Thoracic aorta (tissue), 2 donors: ENCODE data around the gene AQP10. TPM values are rescaled to one million over a fixed set of nuclear protein-coding genes. Genes with fewer than 3 reads are reported as not detected.

Source experiments
- ATAC-seq: fragments of 150-250 bp; one replicate; pipeline ENCODE4 v1.8.0; 2017; ENCODE audit warnings: low read depth; ENCODE audit not compliant: insufficient number of reproducible peaks, low FRiP score
- DNase-seq: peaks from one replicate; pipeline ENCODE4 v3.0.0-alpha.2; 2020; ENCODE audit warnings: low spot score
- H3K27ac ChIP-seq, 2 donors: fragments of 200-600 bp; sonication (generic); 1 replicate in 1 of 2; 2 replicates in 1 of 2; pipeline ENCODE4 v1.5.1; 2016; ENCODE audit warnings: mild to moderate bottlenecking in 2 of 2, moderate library complexity in 2 of 2
- H3K27me3 ChIP-seq: fragments of 200-600 bp; sonication (generic); replicated peaks from 2 replicates; pipeline ENCODE4 v1.6.0; 2016; ENCODE audit warnings: mild to moderate bottlenecking; ENCODE audit not compliant: insufficient read depth
- H3K36me3 ChIP-seq: fragments of 200-600 bp; sonication (generic); one replicate; pipeline ENCODE4 v1.5.1; 2016
- H3K4me1 ChIP-seq, 2 donors: fragments of 200-600 bp; sonication (generic); 1 replicate in 1 of 2; 2 replicates in 1 of 2; pipeline versions ENCODE4 v1.5.1 to v1.6.0; 2016; ENCODE audit warnings: low read depth in 2 of 2, mild to moderate bottlenecking in 1 of 2; ENCODE audit not compliant: control insufficient read depth in 1 of 2
- H3K4me3 ChIP-seq: fragments of 200-600 bp; sonication (generic); 2 replicates; pipeline ENCODE4 v1.5.1; 2016; ENCODE audit warnings: mild to moderate bottlenecking
- H3K9me3 ChIP-seq: fragments of 200-600 bp; sonication (generic); 2 replicates; pipeline ENCODE4 v1.5.1; 2016
- total RNA-seq, 2 donors: library from RNA; depleted of rRNA; stranded (reverse); fragments of >200 nt; gene quantifications; one replicate each; pipeline versions ENCODE4 v1.1.0 to v1.2.3, GENCODE V29; 2016
- TF ChIP-seq, protein P1 (sequence below): fragments of 200-600 bp; sonication (generic); IDR thresholded peaks from one replicate; pipeline ENCODE4 v1.5.1; 2019; ENCODE audit warnings: antibody characterized with exemption

AQP10 gene
- total RNA-seq, 2 donors from 2014 or later = not detected

DNA sequence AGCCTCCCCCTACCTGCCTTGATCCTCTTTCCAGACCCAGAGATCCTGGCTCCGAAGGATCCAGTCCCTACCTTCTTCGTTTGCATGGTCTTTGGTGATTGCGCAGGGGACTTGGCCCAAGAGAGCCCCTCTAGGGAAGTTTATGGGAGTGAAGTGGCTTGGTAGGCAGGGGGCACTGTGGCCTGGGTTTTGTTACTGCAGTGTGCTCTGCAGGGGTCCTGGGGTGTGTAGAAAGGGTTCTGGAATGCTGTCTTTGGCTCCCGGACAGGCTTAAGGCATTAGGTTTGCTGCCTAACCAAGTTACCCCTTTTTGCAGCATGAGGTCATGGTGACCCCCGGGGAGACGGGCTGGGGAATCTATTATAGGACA is 8.2 kb downstream of the AQP10 start:
- H3K4me3 ChIP-seq = peak overlapping the region; percentile 93
- H3K9me3 ChIP-seq = no peaks in the 10 kb centered on the region
- H3K27me3 ChIP-seq = no peaks in the 10 kb centered on the region
- ATAC-seq (no peak), DNase-seq (no peak)
- peaks cover 24 to 30% of the 10 kb centered on the region in 2 donors for H3K4me1 ChIP-seq
- peaks cover 36% of the 10 kb centered on the region for H3K36me3 ChIP-seq
- H3K27ac ChIP-seq = peak overlapping the region; percentile 78 to 100
- TF ChIP-seq, protein P1, sequence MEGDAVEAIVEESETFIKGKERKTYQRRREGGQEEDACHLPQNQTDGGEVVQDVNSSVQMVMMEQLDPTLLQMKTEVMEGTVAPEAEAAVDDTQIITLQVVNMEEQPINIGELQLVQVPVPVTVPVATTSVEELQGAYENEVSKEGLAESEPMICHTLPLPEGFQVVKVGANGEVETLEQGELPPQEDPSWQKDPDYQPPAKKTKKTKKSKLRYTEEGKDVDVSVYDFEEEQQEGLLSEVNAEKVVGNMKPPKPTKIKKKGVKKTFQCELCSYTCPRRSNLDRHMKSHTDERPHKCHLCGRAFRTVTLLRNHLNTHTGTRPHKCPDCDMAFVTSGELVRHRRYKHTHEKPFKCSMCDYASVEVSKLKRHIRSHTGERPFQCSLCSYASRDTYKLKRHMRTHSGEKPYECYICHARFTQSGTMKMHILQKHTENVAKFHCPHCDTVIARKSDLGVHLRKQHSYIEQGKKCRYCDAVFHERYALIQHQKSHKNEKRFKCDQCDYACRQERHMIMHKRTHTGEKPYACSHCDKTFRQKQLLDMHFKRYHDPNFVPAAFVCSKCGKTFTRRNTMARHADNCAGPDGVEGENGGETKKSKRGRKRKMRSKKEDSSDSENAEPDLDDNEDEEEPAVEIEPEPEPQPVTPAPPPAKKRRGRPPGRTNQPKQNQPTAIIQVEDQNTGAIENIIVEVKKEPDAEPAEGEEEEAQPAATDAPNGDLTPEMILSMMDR = no peak

DNA sequence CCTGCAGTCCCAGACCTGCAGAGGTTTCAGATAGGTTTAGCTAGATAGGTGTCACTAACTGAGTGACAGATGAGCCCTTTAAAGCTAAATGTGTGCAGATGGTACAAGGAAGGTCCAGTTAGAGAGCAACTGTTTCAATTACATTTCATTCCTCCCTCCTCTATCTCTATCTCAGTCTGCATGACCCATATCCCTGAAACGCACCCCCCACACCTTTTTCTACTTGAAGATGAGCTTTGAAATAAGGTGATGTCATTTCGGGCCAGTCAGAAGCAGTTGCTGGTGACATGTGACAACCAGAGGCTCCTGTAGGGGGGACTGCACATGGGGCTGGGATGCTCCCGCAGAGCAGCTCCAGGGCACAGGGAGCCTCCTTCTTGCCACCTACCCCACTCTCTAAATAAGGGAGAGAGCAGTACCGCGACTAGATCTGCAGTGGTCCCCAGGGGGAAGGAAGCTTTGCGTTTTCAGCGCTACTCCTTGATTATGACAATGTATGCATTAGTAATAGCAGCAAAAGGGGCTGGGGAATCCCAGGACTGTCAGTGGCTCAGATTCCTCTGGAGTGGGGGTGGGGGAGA is 8.7 kb downstream of the AQP10 start:
- no peak for ATAC-seq

DNA sequence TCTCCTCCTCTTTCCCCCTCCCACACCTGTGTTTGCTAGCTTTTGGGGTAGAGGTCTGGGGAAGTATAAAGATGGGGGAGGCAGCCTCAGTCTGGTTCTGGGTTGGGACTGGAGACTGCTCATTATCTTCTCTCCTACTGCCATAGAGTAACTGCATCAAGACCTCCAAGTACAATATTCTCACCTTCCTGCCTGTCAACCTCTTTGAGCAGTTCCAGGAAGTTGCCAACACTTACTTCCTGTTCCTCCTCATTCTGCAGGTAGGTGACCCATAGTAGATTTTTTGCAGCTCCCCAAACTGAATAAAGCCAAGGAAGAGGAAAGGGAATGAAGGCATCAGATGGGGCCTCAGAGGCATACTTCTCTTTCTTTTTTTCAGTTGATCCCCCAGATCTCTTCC is 9.8 kb downstream of the AQP10 start:
- no peak overlapping the region for H3K27ac ChIP-seq
- H3K4me3 ChIP-seq = no peak overlapping the region
- ATAC-seq (no peak), DNase-seq (no peak)
- peaks cover 42% of the 10 kb centered on the region for H3K36me3 ChIP-seq
- TF ChIP-seq, protein P1 = no peak
- no peaks in the 10 kb centered on the region for H3K9me3 ChIP-seq
- no peaks in the 10 kb centered on the region for H3K27me3 ChIP-seq
- peaks cover 24 to 41% of the 10 kb centered on the region in 2 donors for H3K4me1 ChIP-seq

More for the DNA sequence above, 8.7 kb downstream of the AQP10 start:
- Histone ChIP-seq H3K27ac (peak overlapping the region; percentile 78 to 100), H3K4me3 (peak overlapping the region; percentile 93), H3K9me3 (no peaks in the 10 kb centered on the region), H3K4me1 (peaks cover 24 to 33% of the 10 kb centered on the region in 2 donors), H3K36me3 (peaks cover 41% of the 10 kb centered on the region), H3K27me3 (no peaks in the 10 kb centered on the region)
- TF ChIP-seq, protein P1 = no peak
- no peak for DNase-seq

DNA sequence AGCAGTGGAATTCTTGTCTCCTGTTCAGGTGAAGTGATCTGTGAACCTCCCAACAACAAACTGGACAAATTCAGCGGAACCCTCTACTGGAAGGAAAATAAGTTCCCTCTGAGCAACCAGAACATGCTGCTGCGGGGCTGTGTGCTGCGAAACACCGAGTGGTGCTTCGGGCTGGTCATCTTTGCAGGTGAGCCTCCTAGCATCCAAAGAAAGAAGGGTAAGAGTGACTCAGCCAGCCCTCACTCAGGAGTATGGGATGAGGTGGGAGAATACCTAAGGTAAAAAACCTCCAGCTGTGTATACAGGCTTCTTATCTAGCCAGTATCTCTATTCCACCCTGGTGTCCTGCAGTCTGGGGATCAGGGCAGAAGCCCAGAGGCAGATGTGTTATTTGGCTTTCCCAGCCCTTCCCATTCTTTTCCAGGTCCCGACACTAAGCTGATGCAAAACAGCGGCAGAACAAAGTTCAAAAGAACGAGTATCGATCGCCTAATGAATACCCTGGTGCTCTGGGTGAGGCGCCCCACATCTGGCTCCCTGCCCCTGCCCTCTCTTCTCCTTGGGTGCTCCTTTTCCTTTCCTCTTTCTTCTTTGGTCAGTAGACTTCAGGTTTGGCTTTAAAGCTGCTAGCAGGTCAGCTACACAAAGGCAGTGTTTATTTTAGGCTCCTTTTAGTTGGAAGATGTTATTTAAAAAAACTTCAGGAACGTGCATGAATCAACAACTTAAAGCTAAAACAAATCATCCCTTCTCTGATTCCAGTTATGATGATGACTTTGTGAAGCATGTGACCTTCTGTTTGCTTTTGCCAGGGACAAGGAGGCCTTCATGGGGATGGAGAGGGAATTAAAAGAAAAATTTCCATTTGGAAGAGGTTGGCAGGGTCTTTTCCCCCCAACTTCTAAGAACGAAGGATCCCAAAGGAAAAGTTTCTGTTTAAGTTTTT is 13.5 kb downstream of the AQP10 start:
- Histone ChIP-seq H3K9me3 (no peaks in the 10 kb centered on the region), H3K36me3 (peaks cover 73% of the 10 kb centered on the region), H3K27me3 (no peaks in the 10 kb centered on the region), H3K27ac (peak overlapping the region; percentile 41 to 42), H3K4me1 (peaks cover 0 to 17% of the 10 kb centered on the region in 2 donors), H3K4me3 (no peak overlapping the region)
- TF ChIP-seq, protein P1 = no peak
- ATAC-seq = no peak
- no peak for DNase-seq

DNA sequence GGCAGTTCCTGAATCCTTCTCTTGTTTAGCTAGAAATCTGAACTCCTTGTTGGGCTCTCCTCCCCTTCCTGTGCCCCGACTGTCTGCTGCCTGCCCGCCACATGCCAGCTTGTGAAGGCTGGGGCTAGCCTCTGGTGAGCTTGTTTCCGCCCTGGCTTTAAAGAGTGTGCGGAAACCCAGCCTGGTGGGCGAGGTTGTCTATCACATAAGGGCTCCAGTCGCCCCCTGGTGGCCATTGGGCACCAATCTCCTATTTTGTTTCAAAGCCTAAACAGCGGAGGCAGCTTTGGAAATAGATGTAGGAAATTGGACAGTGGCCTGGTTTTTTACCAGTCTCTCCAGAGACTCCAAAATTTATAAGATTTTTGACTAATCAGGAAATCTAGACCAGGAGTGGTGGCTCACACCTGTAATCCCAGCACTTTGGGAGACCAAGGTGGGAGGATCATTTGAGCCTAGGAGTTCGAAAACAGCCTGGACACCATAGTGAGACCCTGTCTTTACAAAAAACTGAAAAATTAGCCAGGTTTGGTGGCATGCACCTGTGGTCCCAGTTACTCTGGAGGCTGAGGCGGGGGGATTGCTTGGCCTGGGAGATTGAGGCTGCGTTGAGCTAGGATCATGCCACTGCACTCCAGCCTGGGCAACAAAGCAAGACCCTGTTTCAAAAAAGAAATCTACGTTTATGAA is 14.3 kb downstream of the AQP10 start:
- DNase-seq = peak; percentile 81
- peaks cover 79% of the 10 kb centered on the region for H3K36me3 ChIP-seq
- no peaks in the 10 kb centered on the region for H3K9me3 ChIP-seq
- TF ChIP-seq, protein P1 = peak; percentile 91
- no peak overlapping the region for H3K4me3 ChIP-seq
- peak overlapping the region; percentile 41 to 42 for H3K27ac ChIP-seq
- peak; percentile 27 for ATAC-seq
- H3K27me3 ChIP-seq = no peaks in the 10 kb centered on the region
- peaks cover 0 to 11% of the 10 kb centered on the region in 2 donors for H3K4me1 ChIP-seq
